ENCODE data around the gene RTTN. TPM values are rescaled to one million over a fixed set of nuclear protein-coding genes. Genes with fewer than 3 reads are reported as not detected.

Gene RTTN
- polyA plus RNA-seq, 1 donor (not counting 4 experiments of a cell fraction or from before 2014, with no cell fraction given), result 77.3 TPM

- Histone ChIP-seq H3K79me2 (ENCODE audit: control insufficient read depth, insufficient read depth, low read length) (no peaks in the 10 kb centered on the region), H2AFZ (ENCODE audit: control insufficient read depth, low read length) (no peak overlapping the region), H3K4me3 (ENCODE audit: control insufficient read depth in 2 of 3, extremely low read depth in 1 of 3, insufficient read depth in 2 of 3, low read depth in 1 of 3, low read length in 3 of 3) (no peak overlapping the region), H3K9ac (ENCODE audit: control insufficient read depth, extremely low read depth, insufficient read depth, low read length) (no peak overlapping the region), H4K20me1 (ENCODE audit: control insufficient read depth, extremely low read depth, insufficient read depth, low read length) (no peaks in the 10 kb centered on the region), H3K9me3 (ENCODE audit: control insufficient read depth, low read depth, low read length) (no peaks in the 10 kb centered on the region), H3K36me3 (ENCODE audit: control insufficient read depth in 2 of 2, extremely low read depth in 1 of 2, insufficient read depth in 2 of 2, low read length in 2 of 2) (no peaks in the 10 kb centered on the region), H3K4me2 (ENCODE audit: control insufficient read depth, extremely low read depth, insufficient read depth, low read depth, low read length) (no peak overlapping the region), H3K27me3 (ENCODE audit: control insufficient read depth, extremely low read depth, insufficient read depth, low read length) (no peaks in the 10 kb centered on the region), H3K27ac (ENCODE audit: control insufficient read depth, insufficient read depth, low read length) (no peak overlapping the region), H3K9me1 (ENCODE audit: control insufficient read depth, extremely low read depth, insufficient read depth, low read length) (no peaks in the 10 kb centered on the region), H3K4me1 (ENCODE audit: control insufficient read depth, extremely low read depth, insufficient read depth, low read length) (no peaks in the 10 kb centered on the region)
- dilution Hi-C loops (cut with MboI; ENCODE audit: extremely low pct_ligation_motif_present, low sequenced_read_pairs), result no loop called here
- TF ChIP-seq EZH2 (IDR thresholded peaks at IDR 0.05; ENCODE audit: low read length), result no peak
- no peak for TF ChIP-seq CTCF (optimal IDR thresholded peaks at IDR 0.05 in 1 of 3, IDR thresholded peaks at IDR 0.05 in 1 of 3, conservative IDR thresholded peaks at IDR 0.05 in 1 of 3; ENCODE audit: extremely low read depth in 1 of 3, insufficient read depth in 2 of 3, low read length in 3 of 3)
- FAIRE-seq (peak; percentile 32), DNase-seq (ENCODE audit: low read depth, low spot score) (no peak)
These were observed 81.3 kb downstream of the RTTN start for GRCh38 chr18:70124139-70124538.

GRCh38 chr18:70121842-70122241 lies 83.6 kb downstream of the RTTN start:
- no peak overlapping the region for H3K9ac ChIP-seq (ENCODE audit: control insufficient read depth, extremely low read depth, insufficient read depth, low read length)
- H2AFZ ChIP-seq (ENCODE audit: control insufficient read depth, low read length), result no peak overlapping the region
- TF ChIP-seq CTCF (optimal IDR thresholded peaks at IDR 0.05 in 1 of 3, IDR thresholded peaks at IDR 0.05 in 1 of 3, conservative IDR thresholded peaks at IDR 0.05 in 1 of 3; ENCODE audit: extremely low read depth in 1 of 3, insufficient read depth in 2 of 3, low read length in 3 of 3) (no peak), EZH2 (IDR thresholded peaks at IDR 0.05; ENCODE audit: low read length) (no peak)
- no peak for FAIRE-seq
- no peaks in the 10 kb centered on the region for H3K36me3 ChIP-seq (ENCODE audit: control insufficient read depth in 2 of 2, extremely low read depth in 1 of 2, insufficient read depth in 2 of 2, low read length in 2 of 2)
- H3K4me2 ChIP-seq (ENCODE audit: control insufficient read depth, extremely low read depth, insufficient read depth, low read depth, low read length), result no peak overlapping the region
- no peaks in the 10 kb centered on the region for H3K27me3 ChIP-seq (ENCODE audit: control insufficient read depth, extremely low read depth, insufficient read depth, low read length)
- no peaks in the 10 kb centered on the region for H4K20me1 ChIP-seq (ENCODE audit: control insufficient read depth, extremely low read depth, insufficient read depth, low read length)
- peaks cover 3% of the 10 kb centered on the region for H3K4me1 ChIP-seq (ENCODE audit: control insufficient read depth, extremely low read depth, insufficient read depth, low read length)
- no peak for DNase-seq (ENCODE audit: low read depth, low spot score)
- no peak overlapping the region for H3K4me3 ChIP-seq (ENCODE audit: control insufficient read depth in 2 of 3, extremely low read depth in 1 of 3, insufficient read depth in 2 of 3, low read depth in 1 of 3, low read length in 3 of 3)
- no peaks in the 10 kb centered on the region for H3K9me1 ChIP-seq (ENCODE audit: control insufficient read depth, extremely low read depth, insufficient read depth, low read length)
- no peaks in the 10 kb centered on the region for H3K79me2 ChIP-seq (ENCODE audit: control insufficient read depth, insufficient read depth, low read length)
- no peak overlapping the region for H3K27ac ChIP-seq (ENCODE audit: control insufficient read depth, insufficient read depth, low read length)
- dilution Hi-C loops (cut with MboI; ENCODE audit: extremely low pct_ligation_motif_present, low sequenced_read_pairs), result no loop called here
- no peaks in the 10 kb centered on the region for H3K9me3 ChIP-seq (ENCODE audit: control insufficient read depth, low read depth, low read length)

All from keratinocyte (primary cell).